Peyer's patch (tissue), 4 donors: ENCODE measurements around the gene WDHD1. TPM values are rescaled to one million over a fixed set of nuclear protein-coding genes. Genes with fewer than 3 reads are reported as not detected.

Experiments used
- DNase-seq, 3 donors: peaks; one replicate each; pipeline ENCODE4 v3.0.0-alpha.2; 2017 to 2019
- H3K27ac ChIP-seq, 4 donors: fragments of 200-600 bp; sonication (generic); one replicate each; pipeline ENCODE4 v1.5.1; 2016 to 2019
- H3K27me3 ChIP-seq, 2 donors: fragments of 200-600 bp; sonication (generic); one replicate each; pipeline ENCODE4 v1.5.1; 2019
- H3K36me3 ChIP-seq, 3 donors: fragments of 200-600 bp; sonication (generic); one replicate each; pipeline ENCODE4 v1.5.1; 2016 to 2019
- H3K4me1 ChIP-seq, 4 donors: fragments of 200-600 bp; sonication (generic); one replicate each; pipeline ENCODE4 v1.5.1; 2016 to 2019
- H3K4me3 ChIP-seq, 4 donors: fragments of 200-600 bp; sonication (generic); 1 replicate in 3 of 4; 2 replicates in 1 of 4; pipeline ENCODE4 v1.5.1; 2016 to 2019; ENCODE audit warnings: mild to moderate bottlenecking in 1 of 4
- H3K9me3 ChIP-seq, 4 donors: fragments of 200-600 bp; sonication (generic); one replicate each; pipeline ENCODE4 v1.5.1; 2016 to 2019; ENCODE audit warnings: mild to moderate bottlenecking in 1 of 4
- POLR2A ChIP-seq, 2 donors: fragments of 450-650 bp; IDR thresholded peaks; one replicate each; pipeline ENCODE4 v1.5.1; 2017; ENCODE audit warnings: antibody characterized with exemption in 2 of 2, mild to moderate bottlenecking in 2 of 2, moderate library complexity in 2 of 2
- total RNA-seq, 4 donors: library from RNA; depleted of rRNA; stranded (reverse); fragments of >200 nt; gene quantifications; one replicate each; pipeline ENCODE4 v1.1.0, GENCODE V29; 2016
- TF ChIP-seq, protein P1 (sequence below), 6 experiments: fragments of 450-650 bp in 4 of 6; fragments of 200-600 bp in 2 of 6; sonication (generic) in 1 of 6; IDR thresholded peaks; one replicate each; pipeline ENCODE4 v1.5.1; 2017 to 2019; ENCODE audit warnings: antibody characterized with exemption in 6 of 6, mild to moderate bottlenecking in 3 of 6, moderate library complexity in 1 of 6

Gene WDHD1
- total RNA-seq, 4 donors from 2014 or later: 0.70 to 2.5 (median 1.0) TPM

DNA sequence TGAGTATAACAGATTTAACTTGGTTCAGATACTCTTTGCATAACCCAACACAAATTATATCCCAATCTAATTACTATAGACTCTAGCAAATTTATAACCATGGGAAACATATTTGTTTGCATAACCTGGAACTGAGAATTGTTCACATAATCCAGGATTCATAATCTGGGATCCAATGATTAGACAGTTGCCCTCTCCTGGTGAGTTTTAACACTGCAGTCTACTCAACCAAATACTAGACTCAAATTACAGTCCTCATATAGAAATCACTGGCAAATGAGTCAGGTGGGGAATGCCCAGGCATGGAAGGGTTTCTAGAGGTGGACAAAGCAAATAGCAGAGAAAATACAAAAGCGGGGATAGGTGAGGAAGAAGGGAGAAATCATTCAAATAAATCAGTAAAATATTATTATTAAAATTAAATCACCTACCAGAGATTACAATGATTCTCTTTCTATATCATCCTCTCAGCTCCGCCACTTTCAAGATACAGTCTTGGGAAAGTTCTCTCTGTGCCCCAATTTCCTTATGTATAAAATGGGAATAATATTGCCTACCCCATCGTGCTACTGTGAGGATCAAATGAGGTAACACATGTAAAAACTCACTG is 133.6 kb downstream of the WDHD1 start:
- no peaks in the 10 kb centered on the region for H3K27me3 ChIP-seq
- peak in 2 of 3 donors; percentile 31 to 56 for DNase-seq

DNA sequence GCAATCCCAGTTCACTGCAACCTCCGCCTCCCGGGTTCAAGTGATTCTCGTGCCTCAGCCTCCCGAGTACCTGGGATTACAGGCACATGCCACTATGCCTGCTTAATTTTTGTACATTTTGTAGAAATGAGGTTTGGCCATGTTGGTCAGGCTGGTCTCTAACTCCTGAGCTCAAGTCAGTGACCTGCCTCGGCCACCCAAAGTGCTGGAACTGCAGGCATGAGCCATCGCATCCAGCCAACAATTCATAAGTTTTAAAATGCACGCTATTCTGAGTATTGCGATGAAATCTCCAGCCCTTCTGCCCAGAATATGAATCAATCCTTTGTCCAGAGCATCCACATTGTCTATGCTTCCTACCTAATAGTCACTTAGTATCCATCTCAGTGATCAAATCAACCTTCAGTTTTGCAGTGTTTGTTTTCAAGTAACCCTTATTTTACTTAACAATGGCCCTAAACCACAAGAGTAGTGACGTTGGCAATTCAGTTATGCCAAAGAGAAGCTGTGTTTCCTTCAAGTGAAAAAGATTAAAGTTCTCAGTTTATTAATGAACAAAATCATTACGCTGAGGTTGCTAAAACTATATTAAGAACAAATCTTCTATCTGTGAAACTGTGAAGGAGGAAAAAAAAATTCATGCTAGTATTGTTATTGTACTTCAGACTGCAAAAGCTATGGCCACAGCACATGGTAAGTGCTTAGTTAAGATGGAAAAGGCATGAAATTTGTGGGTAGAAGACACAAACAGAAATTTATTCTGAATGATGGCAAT is 135.2 kb downstream of the WDHD1 start:
- no peak for DNase-seq

More for the DNA sequence above, 133.6 kb downstream of the WDHD1 start:
- Histone ChIP-seq H3K9me3 (no peaks in the 10 kb centered on the region), H3K4me1 (peaks cover 0 to 9% (median 0%) of the 10 kb centered on the region in 4 donors), H3K4me3 (no peak overlapping the region), H3K27ac (no peak overlapping the region), H3K36me3 (no peaks in the 10 kb centered on the region)
- no peak for TF ChIP-seq POLR2A (IDR thresholded peaks at IDR 0.05)
- TF ChIP-seq, protein P1, sequence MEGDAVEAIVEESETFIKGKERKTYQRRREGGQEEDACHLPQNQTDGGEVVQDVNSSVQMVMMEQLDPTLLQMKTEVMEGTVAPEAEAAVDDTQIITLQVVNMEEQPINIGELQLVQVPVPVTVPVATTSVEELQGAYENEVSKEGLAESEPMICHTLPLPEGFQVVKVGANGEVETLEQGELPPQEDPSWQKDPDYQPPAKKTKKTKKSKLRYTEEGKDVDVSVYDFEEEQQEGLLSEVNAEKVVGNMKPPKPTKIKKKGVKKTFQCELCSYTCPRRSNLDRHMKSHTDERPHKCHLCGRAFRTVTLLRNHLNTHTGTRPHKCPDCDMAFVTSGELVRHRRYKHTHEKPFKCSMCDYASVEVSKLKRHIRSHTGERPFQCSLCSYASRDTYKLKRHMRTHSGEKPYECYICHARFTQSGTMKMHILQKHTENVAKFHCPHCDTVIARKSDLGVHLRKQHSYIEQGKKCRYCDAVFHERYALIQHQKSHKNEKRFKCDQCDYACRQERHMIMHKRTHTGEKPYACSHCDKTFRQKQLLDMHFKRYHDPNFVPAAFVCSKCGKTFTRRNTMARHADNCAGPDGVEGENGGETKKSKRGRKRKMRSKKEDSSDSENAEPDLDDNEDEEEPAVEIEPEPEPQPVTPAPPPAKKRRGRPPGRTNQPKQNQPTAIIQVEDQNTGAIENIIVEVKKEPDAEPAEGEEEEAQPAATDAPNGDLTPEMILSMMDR (IDR thresholded peaks at IDR 0.05): peak; percentile 70 to 82 (median 78)

DNA sequence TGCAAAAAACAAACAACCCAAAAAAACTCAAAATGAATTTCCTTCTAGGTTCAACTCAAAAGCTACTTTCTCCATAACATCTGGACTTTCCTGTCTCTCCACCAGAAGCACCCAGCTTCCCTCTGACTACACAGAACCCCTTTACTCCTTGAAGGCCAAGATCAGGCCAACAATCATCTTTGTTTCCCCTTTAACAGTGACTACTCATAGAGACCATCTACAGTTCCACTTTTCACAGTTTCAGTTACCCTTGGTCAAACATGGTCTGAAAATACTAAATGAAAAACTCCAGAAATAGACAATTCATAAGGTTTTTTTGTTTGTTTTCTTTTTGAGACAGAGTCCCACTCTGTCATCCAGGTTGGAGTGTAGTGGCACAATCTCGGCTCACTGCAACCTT is 136.1 kb downstream of the WDHD1 start:
- Histone ChIP-seq H3K27ac (no peak overlapping the region), H3K9me3 (no peaks in the 10 kb centered on the region), H3K36me3 (no peaks in the 10 kb centered on the region), H3K27me3 (no peaks in the 10 kb centered on the region), H3K4me1 (peaks cover 0 to 9% (median 0%) of the 10 kb centered on the region in 4 donors), H3K4me3 (no peak overlapping the region)
- no peak for DNase-seq
- TF ChIP-seq, protein P1 (IDR thresholded peaks at IDR 0.05): no peak
- TF ChIP-seq POLR2A (IDR thresholded peaks at IDR 0.05): no peak

More for the DNA sequence above, 135.2 kb downstream of the WDHD1 start:
- H3K27me3 ChIP-seq: no peaks in the 10 kb centered on the region
- no peak overlapping the region for H3K27ac ChIP-seq
- no peaks in the 10 kb centered on the region for H3K36me3 ChIP-seq
- no peak overlapping the region for H3K4me3 ChIP-seq
- no peaks in the 10 kb centered on the region for H3K9me3 ChIP-seq
- peaks cover 0 to 9% (median 0%) of the 10 kb centered on the region in 4 donors for H3K4me1 ChIP-seq
- TF ChIP-seq POLR2A (IDR thresholded peaks at IDR 0.05): no peak
- TF ChIP-seq, protein P1 (IDR thresholded peaks at IDR 0.05): no peak

DNA sequence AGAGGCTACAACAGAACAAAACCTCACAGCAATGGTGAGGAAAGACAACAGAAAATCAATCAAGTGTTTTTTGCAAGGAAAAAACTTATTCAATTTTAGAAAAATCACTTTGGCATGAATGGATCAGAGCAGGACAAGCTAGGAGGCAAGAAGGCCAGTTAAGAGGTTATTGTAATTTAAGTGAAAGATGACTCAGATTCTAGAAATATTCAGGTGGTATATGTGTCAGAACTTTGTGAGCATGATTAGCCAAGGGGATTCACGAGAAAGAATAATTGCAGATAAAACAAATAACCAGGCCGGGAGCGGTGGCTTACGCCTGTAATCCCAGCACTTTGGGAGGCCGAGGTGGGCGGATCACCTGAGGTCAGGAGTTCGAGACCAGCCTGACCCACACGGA is 137.0 kb downstream of the WDHD1 start:
- peaks cover 0 to 9% (median 0%) of the 10 kb centered on the region in 4 donors for H3K4me1 ChIP-seq

More for the DNA sequence above, 137.0 kb downstream of the WDHD1 start:
- H3K36me3 ChIP-seq: no peaks in the 10 kb centered on the region
- H3K4me3 ChIP-seq: no peak overlapping the region
- H3K9me3 ChIP-seq: no peaks in the 10 kb centered on the region
- no peaks in the 10 kb centered on the region for H3K27me3 ChIP-seq
- TF ChIP-seq, protein P1 (IDR thresholded peaks at IDR 0.05): no peak
- no peak for TF ChIP-seq POLR2A (IDR thresholded peaks at IDR 0.05)
- no peak overlapping the region for H3K27ac ChIP-seq
- no peak for DNase-seq

Other genes with a start within 250 kb of the WDHD1 start
- 10 to 100 TPM; 15.7 to 29.2 (median 28.1) TPM for gene GCH1, start 124.3 kb downstream of the WDHD1 start, total RNA-seq
- 10 to 100 TPM in 3 of 4 donors, 1 to 10 TPM in 1; 10.0 to 18.2 (median 10.7) TPM for gene SOCS4, start 137 bp upstream of the WDHD1 start, total RNA-seq
- gene MAPK1IP1L, start 24.5 kb upstream of the WDHD1 start, total RNA-seq: 10 to 100 TPM; 27.2 to 56.6 (median 35.2) TPM
- gene LGALS3, start 102.2 kb upstream of the WDHD1 start, total RNA-seq: 1,000 to 10,000 TPM in 3 of 4 donors, 100 to 1,000 TPM in 1; 242 to 1,284 (median 1,203) TPM
- gene DLGAP5, start 164.5 kb upstream of the WDHD1 start, total RNA-seq: 1 to 10 TPM; 2.1 to 9.9 (median 4.4) TPM
- 10 to 100 TPM; 28.1 to 75.3 (median 43.1) TPM for gene FBXO34, start 244.3 kb upstream of the WDHD1 start, total RNA-seq